K562 (cell line): ENCODE data around the gene PXK.

Experiments
- CEBPB ChIP-seq: fragments of 450-650 bp; IDR thresholded peaks from 2 replicates; pipeline ENCODE4 v1.6.1; 2016; ENCODE audit warnings: missing genetic modification characterization, missing compliant biosample characterization
- CREB1 ChIP-seq, 2 experiments: sonication (generic) in 1 of 2; formaldehyde crosslinking in 1 of 2; IDR thresholded peaks; 2 replicates each; pipeline versions ENCODE4 v1.6.1 to v1.8.0; 2012 to 2022; ENCODE audit warnings: inconsistent platforms in 1 of 2, mild to moderate bottlenecking in 1 of 2, missing genetic modification reagents in 1 of 2, moderate library complexity in 1 of 2
- CSDE1 ChIP-seq, 2 experiments: fragments of 450-650 bp; IDR thresholded peaks; 2 replicates each; pipeline ENCODE4 v1.6.1; 2016; ENCODE audit warnings: mild to moderate bottlenecking in 1 of 2
- EP300 ChIP-seq: IDR thresholded peaks from 2 replicates; pipeline ENCODE4 v1.6.1; 2012; ENCODE audit warnings: low read length, improper control_type of control experiment
- FOXM1 ChIP-seq, 2 experiments: fragments of 450-650 bp in 1 of 2; sonication (generic) in 1 of 2; formaldehyde crosslinking in 1 of 2; IDR thresholded peaks; 2 replicates each; pipeline versions ENCODE4 v1.6.1 to v1.9.0; 2017 to 2022; ENCODE audit warnings: low read depth in 2 of 2, mild to moderate bottlenecking in 2 of 2, missing genetic modification reagents in 1 of 2, moderate library complexity in 1 of 2
- KLF10 ChIP-seq: fragments of 250-450 bp; sonication (Bioruptor Pico); IDR thresholded peaks from 2 replicates; pipeline ENCODE4 v1.6.1; 2021; ENCODE audit warnings: matching md5 sums
- NFXL1 ChIP-seq: fragments of 450-650 bp; formaldehyde crosslinking; IDR thresholded peaks from 2 replicates; pipeline ENCODE4 v1.4.0; 2021; ENCODE audit warnings: mild to moderate bottlenecking
- PCBP1 ChIP-seq: fragments of 200-400 bp; formaldehyde crosslinking; IDR thresholded peaks from 2 replicates; pipeline ENCODE4 v1.6.1; 2018; ENCODE audit warnings: mild to moderate bottlenecking, low read depth, low read length; ENCODE audit not compliant: poor library complexity, severe bottlenecking
- RAD21 ChIP-seq, 2 experiments: fragments of 250-450 bp in 1 of 2; fragments of 450-650 bp in 1 of 2; sonication (Bioruptor Pico) in 1 of 2; formaldehyde crosslinking in 1 of 2; IDR thresholded peaks in 1 of 2; conservative IDR thresholded peaks in 1 of 2; 2 replicates each; pipeline versions ENCODE4 v1.4.0 to v1.8.0; 2020 to 2022; ENCODE audit warnings: mild to moderate bottlenecking in 2 of 2, moderate library complexity in 1 of 2
- ZBTB8A ChIP-seq: fragments of 450-650 bp; IDR thresholded peaks from 2 replicates; pipeline ENCODE4 v1.6.1; 2018; ENCODE audit warnings: mild to moderate bottlenecking, moderate library complexity; ENCODE audit not compliant: partially characterized antibody
- TF ChIP-seq, protein P1 (sequence below): sonication (generic); formaldehyde crosslinking; IDR thresholded peaks from 2 replicates; pipeline ENCODE4 v1.9.0; 2022; ENCODE audit warnings: mild to moderate bottlenecking, missing genetic modification reagents
- TF ChIP-seq, protein P2 (sequence below), 3 experiments: IDR thresholded peaks in 2 of 3; conservative IDR thresholded peaks in 1 of 3; 2 replicates each; pipeline ENCODE4 v1.5.1; 2011 to 2012; ENCODE audit warnings: low read length in 3 of 3, mild to moderate bottlenecking in 3 of 3, control low read depth in 2 of 3, improper control_type of control experiment in 1 of 3, inconsistent platforms in 1 of 3, low read depth in 1 of 3, mixed read lengths in 1 of 3, moderate library complexity in 1 of 3; ENCODE audit not compliant: insufficient read depth in 2 of 3

DNA sequence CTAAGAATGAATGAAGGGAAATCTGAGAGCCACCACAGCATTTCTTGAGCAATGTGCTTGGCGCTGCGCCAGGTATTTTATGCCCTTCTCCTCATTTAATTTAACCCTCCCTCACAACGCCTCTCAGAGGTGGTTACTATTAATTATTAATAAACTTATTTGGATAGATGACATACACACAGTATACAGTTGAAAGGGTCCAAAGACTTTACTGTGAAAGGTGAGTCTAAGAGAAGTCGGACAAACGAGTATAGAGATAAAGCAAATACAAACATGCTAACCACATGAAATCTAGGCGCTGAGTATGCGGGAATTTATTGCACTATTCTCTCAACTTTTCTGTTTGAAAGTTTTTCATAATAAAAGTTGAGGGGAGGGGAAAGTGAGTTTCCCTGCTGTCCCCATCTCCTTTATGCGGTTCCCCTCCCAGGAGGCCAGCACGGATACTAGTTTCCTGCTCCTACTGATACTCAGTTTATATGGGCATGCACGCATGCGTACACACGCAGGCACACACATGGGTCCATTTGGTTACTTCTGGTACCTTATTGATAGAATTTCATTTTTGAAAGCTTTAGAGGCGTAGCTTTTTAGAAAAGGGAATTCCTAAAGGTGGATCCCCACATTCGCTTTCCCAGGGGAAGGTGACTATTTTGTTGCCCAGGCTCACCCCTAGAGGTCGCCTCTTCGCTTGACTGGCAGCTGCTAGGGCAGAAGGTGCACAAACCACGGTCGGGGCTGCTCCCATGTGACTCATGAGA lies 130.7 kb downstream of the PXK start:
- TF ChIP-seq, protein P1, sequence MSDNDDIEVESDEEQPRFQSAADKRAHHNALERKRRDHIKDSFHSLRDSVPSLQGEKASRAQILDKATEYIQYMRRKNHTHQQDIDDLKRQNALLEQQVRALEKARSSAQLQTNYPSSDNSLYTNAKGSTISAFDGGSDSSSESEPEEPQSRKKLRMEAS (CRISPR knock-in tag) = no peak
- TF ChIP-seq, protein P2, sequence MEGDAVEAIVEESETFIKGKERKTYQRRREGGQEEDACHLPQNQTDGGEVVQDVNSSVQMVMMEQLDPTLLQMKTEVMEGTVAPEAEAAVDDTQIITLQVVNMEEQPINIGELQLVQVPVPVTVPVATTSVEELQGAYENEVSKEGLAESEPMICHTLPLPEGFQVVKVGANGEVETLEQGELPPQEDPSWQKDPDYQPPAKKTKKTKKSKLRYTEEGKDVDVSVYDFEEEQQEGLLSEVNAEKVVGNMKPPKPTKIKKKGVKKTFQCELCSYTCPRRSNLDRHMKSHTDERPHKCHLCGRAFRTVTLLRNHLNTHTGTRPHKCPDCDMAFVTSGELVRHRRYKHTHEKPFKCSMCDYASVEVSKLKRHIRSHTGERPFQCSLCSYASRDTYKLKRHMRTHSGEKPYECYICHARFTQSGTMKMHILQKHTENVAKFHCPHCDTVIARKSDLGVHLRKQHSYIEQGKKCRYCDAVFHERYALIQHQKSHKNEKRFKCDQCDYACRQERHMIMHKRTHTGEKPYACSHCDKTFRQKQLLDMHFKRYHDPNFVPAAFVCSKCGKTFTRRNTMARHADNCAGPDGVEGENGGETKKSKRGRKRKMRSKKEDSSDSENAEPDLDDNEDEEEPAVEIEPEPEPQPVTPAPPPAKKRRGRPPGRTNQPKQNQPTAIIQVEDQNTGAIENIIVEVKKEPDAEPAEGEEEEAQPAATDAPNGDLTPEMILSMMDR (IDR thresholded peaks at IDR 0.05 in 2 of 3, conservative IDR thresholded peaks at IDR 0.05 in 1 of 3; ENCODE audit: insufficient read depth in 2 of 3, low read depth in 1 of 3, low read length in 3 of 3) = peak; percentile 65 to 78 (median 74)
- TF ChIP-seq CEBPB (tag) (peak; percentile 42), RAD21 (CRISPR knock-in tag; conservative IDR thresholded peaks at IDR 0.05 in 1 of 2, IDR thresholded peaks at IDR 0.05 in 1 of 2) (peak; percentile 59 to 68), CSDE1 (IDR thresholded peaks at IDR 0.05) (no peak), ZBTB8A (no peak), EP300 (no peak), KLF10 (CRISPR knock-in tag) (no peak), CREB1 (IDR thresholded peaks at IDR 0.05) (no peak), CREB1 (CRISPR knock-in tag; IDR thresholded peaks at IDR 0.05) (no peak), NFXL1 (CRISPR knock-in tag) (no peak), FOXM1 (IDR thresholded peaks at IDR 0.05; ENCODE audit: low read depth) (no peak), FOXM1 (CRISPR knock-in tag; IDR thresholded peaks at IDR 0.05; ENCODE audit: low read depth) (no peak), PCBP1 (no peak)
